HG03520 (cell line): ENCODE data around the gene MAP1LC3C.
A peak's percentile ranks its signal among the peaks of the same experiment; 100 is the strongest.

ENCODE experiments used
- ATAC-seq: cut with Tn5 transposase; IDR thresholded peaks from one replicate; pipeline ENCODE4 v1.9.1; 2021; ENCODE audit warnings: mild to moderate bottlenecking, moderate library complexity; ENCODE audit not compliant: unreplicated experiment

MAP1LC3C gene

GRCh38 chr1:241999026-241999425, at the start of gene MAP1LC3C:
MAP1LC3C (minus strand) TSS chr1:241999098; CDS start chr1:241999008, 90 bp downstream.
- ATAC-seq, result no peak

- ATAC-seq, result no peak
Measured at GRCh38 chr1:242043165-242043564, 44.3 kb upstream of the MAP1LC3C start.

- no peak for ATAC-seq
Measured at GRCh38 chr1:242034392-242034791, 35.5 kb upstream of the MAP1LC3C start.

- no peak for ATAC-seq
Measured at GRCh38 chr1:242033447-242033846, 34.5 kb upstream of the MAP1LC3C start.

- no peak for ATAC-seq
Measured at GRCh38 chr1:242030071-242030470, 31.2 kb upstream of the MAP1LC3C start.

- no peak for ATAC-seq
Measured at GRCh38 chr1:242025681-242026080, 26.8 kb upstream of the MAP1LC3C start.

GRCh38 chr1:242023805-242024204, 24.9 kb upstream of the MAP1LC3C start:
- ATAC-seq, result no peak

- no peak for ATAC-seq
Measured at GRCh38 chr1:242019018-242019417, 20.1 kb upstream of the MAP1LC3C start.

- ATAC-seq, result peak; percentile 83
Measured at GRCh38 chr1:242017580-242018233, 18.8 kb upstream of the MAP1LC3C start.

GRCh38 chr1:242016479-242016878, 17.6 kb upstream of the MAP1LC3C start:
- ATAC-seq, result no peak

GRCh38 chr1:242011894-242012660, 13.2 kb upstream of the MAP1LC3C start:
- no peak for ATAC-seq

GRCh38 chr1:242008826-242009495, 10.1 kb upstream of the MAP1LC3C start:
- ATAC-seq, result no peak

- no peak for ATAC-seq
Measured at GRCh38 chr1:242006976-242007375, 8.1 kb upstream of the MAP1LC3C start.

- no peak for ATAC-seq
Measured at GRCh38 chr1:242005866-242006535, 7.1 kb upstream of the MAP1LC3C start.

GRCh38 chr1:242004751-242005495, 6.0 kb upstream of the MAP1LC3C start:
- no peak for ATAC-seq

- no peak for ATAC-seq
Measured at GRCh38 chr1:242002510-242002909, 3.6 kb upstream of the MAP1LC3C start.

GRCh38 chr1:242002072-242002471, 3.2 kb upstream of the MAP1LC3C start:
- ATAC-seq, result no peak

GRCh38 chr1:242000434-242000833, 1.5 kb upstream of the MAP1LC3C start:
- no peak for ATAC-seq

GRCh38 chr1:241998412-241998921, 431 bp downstream of the MAP1LC3C start:
- peak; percentile 81 for ATAC-seq

GRCh38 chr1:241997401-241997998, 1.4 kb downstream of the MAP1LC3C start:
- ATAC-seq, result no peak
